ENCODE data around the gene AHI1. TPM values are rescaled to one million over a fixed set of nuclear protein-coding genes. Genes with fewer than 3 reads are reported as not detected.
A peak's percentile ranks its signal among the peaks of the same experiment; 100 is the strongest.

Gene AHI1
- total and polyA plus RNA-seq, 2 donors from 2014 or later, result 9.1 to 28.5 TPM

GRCh38 chr6:135504734-135505133 lies 7.2 kb upstream of the AHI1 start:
- no peaks in the 10 kb centered on the region for H3K27me3 ChIP-seq (ENCODE audit: control insufficient read depth, insufficient read depth, low read length)
- intact Hi-C loops (cut with DNase I), result no loop called here
- DNase-seq (no peak), FAIRE-seq (no peak)
- H3K9ac ChIP-seq (ENCODE audit: low read length in 3 of 3), result no peak overlapping the region
- no peak for TF ChIP-seq CTCF (IDR thresholded peaks at IDR 0.05; ENCODE audit: borderline replicate concordance, extremely low read depth, insufficient read depth)
- no peak overlapping the region for H3K4me3 ChIP-seq (ENCODE audit: low read length in 3 of 3)
- no peaks in the 10 kb centered on the region for H3K36me3 ChIP-seq (ENCODE audit: control insufficient read depth in 2 of 3, insufficient read depth in 3 of 3, low read length in 3 of 3)
- peaks cover 0 to 6% (median 0%) of the 10 kb centered on the region in 3 donors for H3K4me1 ChIP-seq (ENCODE audit: control insufficient read depth in 2 of 3, insufficient read depth in 2 of 3, low read depth in 1 of 3, low read length in 3 of 3)
- H3K27ac ChIP-seq (ENCODE audit: low read depth in 2 of 2, low read length in 2 of 2), result no peak overlapping the region
- no peaks in the 10 kb centered on the region for H3K9me3 ChIP-seq (ENCODE audit: control insufficient read depth in 2 of 3, insufficient read depth in 1 of 3, low read length in 3 of 3)

- peak; percentile 19 for FAIRE-seq
- DNase-seq, result no peak
Measured at GRCh38 chr6:135503703-135504475, 6.3 kb upstream of the AHI1 start.

GRCh38 chr6:135499441-135500340 lies 2.2 kb upstream of the AHI1 start:
- Histone ChIP-seq H3K27ac (ENCODE audit: low read depth in 2 of 2, low read length in 2 of 2) (no peak overlapping the region), H3K4me1 (ENCODE audit: control insufficient read depth in 2 of 3, insufficient read depth in 2 of 3, low read depth in 1 of 3, low read length in 3 of 3) (peaks cover 0 to 4% (median 0%) of the 10 kb centered on the region in 3 donors), H3K36me3 (ENCODE audit: control insufficient read depth in 2 of 3, insufficient read depth in 3 of 3, low read length in 3 of 3) (peaks cover 0 to 4% (median 0%) of the 10 kb centered on the region in 3 donors), H3K27me3 (ENCODE audit: control insufficient read depth, insufficient read depth, low read length) (no peaks in the 10 kb centered on the region), H3K4me3 (ENCODE audit: low read length in 3 of 3) (no peak overlapping the region), H3K9ac (ENCODE audit: low read length in 3 of 3) (no peak overlapping the region), H3K9me3 (ENCODE audit: control insufficient read depth in 2 of 3, insufficient read depth in 1 of 3, low read length in 3 of 3) (no peaks in the 10 kb centered on the region)
- no peak for DNase-seq
- FAIRE-seq, result no peak
- no peak for TF ChIP-seq CTCF (IDR thresholded peaks at IDR 0.05; ENCODE audit: borderline replicate concordance, extremely low read depth, insufficient read depth)
- intact Hi-C loops (cut with DNase I), result no loop called here

More at GRCh38 chr6:135503703-135504475, 6.3 kb upstream of the AHI1 start:
- no peak for TF ChIP-seq CTCF (IDR thresholded peaks at IDR 0.05; ENCODE audit: borderline replicate concordance, extremely low read depth, insufficient read depth)
- H3K36me3 ChIP-seq (ENCODE audit: control insufficient read depth in 2 of 3, insufficient read depth in 3 of 3, low read length in 3 of 3), result no peaks in the 10 kb centered on the region
- H3K27me3 ChIP-seq (ENCODE audit: control insufficient read depth, insufficient read depth, low read length), result no peaks in the 10 kb centered on the region
- H3K9me3 ChIP-seq (ENCODE audit: control insufficient read depth in 2 of 3, insufficient read depth in 1 of 3, low read length in 3 of 3), result no peaks in the 10 kb centered on the region
- no peak overlapping the region for H3K27ac ChIP-seq (ENCODE audit: low read depth in 2 of 2, low read length in 2 of 2)
- no peak overlapping the region for H3K9ac ChIP-seq (ENCODE audit: low read length in 3 of 3)
- intact Hi-C loops (cut with DNase I), result no loop called here
- H3K4me1 ChIP-seq (ENCODE audit: control insufficient read depth in 2 of 3, insufficient read depth in 2 of 3, low read depth in 1 of 3, low read length in 3 of 3), result peaks cover 0 to 6% (median 2%) of the 10 kb centered on the region in 3 donors
- no peak overlapping the region for H3K4me3 ChIP-seq (ENCODE audit: low read length in 3 of 3)
